ENCODE results near the gene FGFRL1.

GRCh38 chr4:970046-970745, 41.2 kb upstream of the FGFRL1 start:
- TF ChIP-seq POLR2AphosphoS5 (IDR thresholded peaks at IDR 0.05; ENCODE audit: borderline replicate concordance, low read depth, low read length) = no peak
- no peak for TF ChIP-seq EZH2 (IDR thresholded peaks at IDR 0.05)
- TF ChIP-seq FOXP2 (optimal IDR thresholded peaks at IDR 0.05; ENCODE audit: control extremely low read depth, extremely low read length, insufficient read depth) = no peak

Measured in SK-N-MC (cell line).